ENCODE results near the gene HS6ST2.

The HS6ST2 gene

GRCh38 chrX:132877954-132878536 lies 80.4 kb downstream of the HS6ST2 start:
- no peak for DNase-seq (ENCODE audit: low read depth)
- no peak for TF ChIP-seq CTCF (IDR thresholded peaks at IDR 0.05; ENCODE audit: control insufficient read depth, insufficient read depth, low read depth, low read length, missing control alignments)
- H3K4me3 ChIP-seq (ENCODE audit: control insufficient read depth, low read depth, low read length) = no peak overlapping the region

GRCh38 chrX:132876523-132877338 lies 81.7 kb downstream of the HS6ST2 start:
- no peak overlapping the region for H3K4me3 ChIP-seq (ENCODE audit: control insufficient read depth, low read depth, low read length)
- no peak for DNase-seq (ENCODE audit: low read depth)
- no peak for TF ChIP-seq CTCF (IDR thresholded peaks at IDR 0.05; ENCODE audit: control insufficient read depth, insufficient read depth, low read depth, low read length, missing control alignments)

GRCh38 chrX:132875650-132876522 lies 82.5 kb downstream of the HS6ST2 start:
- DNase-seq (ENCODE audit: low read depth) = no peak
- no peak overlapping the region for H3K4me3 ChIP-seq (ENCODE audit: control insufficient read depth, low read depth, low read length)
- TF ChIP-seq CTCF (IDR thresholded peaks at IDR 0.05; ENCODE audit: control insufficient read depth, insufficient read depth, low read depth, low read length, missing control alignments) = no peak

GRCh38 chrX:132862562-132862961 lies 95.9 kb downstream of the HS6ST2 start:
- DNase-seq (ENCODE audit: low read depth) = no peak
- no peak overlapping the region for H3K4me3 ChIP-seq (ENCODE audit: control insufficient read depth, low read depth, low read length)
- no peak for TF ChIP-seq CTCF (IDR thresholded peaks at IDR 0.05; ENCODE audit: control insufficient read depth, insufficient read depth, low read depth, low read length, missing control alignments)

- no peak for TF ChIP-seq CTCF (IDR thresholded peaks at IDR 0.05; ENCODE audit: control insufficient read depth, insufficient read depth, low read depth, low read length, missing control alignments)
- H3K4me3 ChIP-seq (ENCODE audit: control insufficient read depth, low read depth, low read length) = no peak overlapping the region
- no peak for DNase-seq (ENCODE audit: low read depth)
Measured at GRCh38 chrX:132861076-132861475, 97.4 kb downstream of the HS6ST2 start.

GRCh38 chrX:132860200-132860599 lies 98.2 kb downstream of the HS6ST2 start:
- H3K4me3 ChIP-seq (ENCODE audit: control insufficient read depth, low read depth, low read length) = no peak overlapping the region
- no peak for DNase-seq (ENCODE audit: low read depth)
- TF ChIP-seq CTCF (IDR thresholded peaks at IDR 0.05; ENCODE audit: control insufficient read depth, insufficient read depth, low read depth, low read length, missing control alignments) = no peak
